Adipocyte (in vitro differentiated cells): Measurements from ENCODE around the gene FRMD4A.

Source experiments
- DNase-seq: peaks from one replicate; pipeline ENCODE4 v3.0.0-alpha.2; 2015; ENCODE audit warnings: low read depth
- H3K27me3 ChIP-seq: replicated peaks from 2 replicates; pipeline ENCODE4 v1.7.0; 2013; ENCODE audit warnings: mild to moderate bottlenecking, low read length, moderate library complexity; ENCODE audit not compliant: control insufficient read depth, insufficient read depth
- H3K36me3 ChIP-seq: 2 replicates; pipeline ENCODE4 v1.7.0; 2013; ENCODE audit warnings: low read length, mild to moderate bottlenecking, moderate library complexity; ENCODE audit not compliant: control insufficient read depth, insufficient read depth, severe bottlenecking
- H3K4me1 ChIP-seq: 2 replicates; pipeline ENCODE4 v1.7.0; 2013; ENCODE audit warnings: mild to moderate bottlenecking, low read length, moderate library complexity; ENCODE audit not compliant: control insufficient read depth, insufficient read depth
- H3K4me3 ChIP-seq: 2 replicates; pipeline ENCODE4 v1.7.0; 2013; ENCODE audit warnings: mild to moderate bottlenecking, low read length, moderate library complexity
- H3K9ac ChIP-seq: 2 replicates; pipeline ENCODE4 v1.7.0; 2013; ENCODE audit warnings: mild to moderate bottlenecking, low read length, moderate library complexity
- H3K9me3 ChIP-seq: 2 replicates; pipeline ENCODE4 v1.7.0; 2013; ENCODE audit warnings: mild to moderate bottlenecking, low read length, moderate library complexity; ENCODE audit not compliant: control insufficient read depth

FRMD4A gene

DNA sequence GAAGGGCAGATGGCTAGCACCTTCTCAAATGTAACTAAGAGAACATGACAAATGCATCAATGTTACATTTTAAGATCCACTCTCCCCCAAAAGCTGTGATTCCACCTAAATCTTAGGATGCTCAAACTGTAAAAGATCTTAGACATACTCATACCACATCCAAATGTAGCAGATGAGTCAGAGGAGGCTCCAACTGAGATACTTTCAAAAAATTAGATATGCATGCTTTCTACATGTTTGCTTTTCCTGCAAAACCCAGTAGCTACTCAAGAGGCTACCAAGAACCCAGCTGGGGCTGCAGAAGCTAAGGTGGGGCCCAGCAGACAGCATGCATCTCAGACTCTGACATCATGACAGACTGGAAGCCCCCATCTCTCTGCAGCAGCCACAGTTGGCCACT is 31.4 kb upstream of the FRMD4A start:
- peaks cover 52% of the 10 kb centered on the region for H3K27me3 ChIP-seq
- no peak overlapping the region for H3K9ac ChIP-seq
- H3K4me3 ChIP-seq: no peak overlapping the region
- DNase-seq: peak; percentile 19
- no peaks in the 10 kb centered on the region for H3K4me1 ChIP-seq
- H3K9me3 ChIP-seq: no peaks in the 10 kb centered on the region
- H3K36me3 ChIP-seq: no peaks in the 10 kb centered on the region

DNA sequence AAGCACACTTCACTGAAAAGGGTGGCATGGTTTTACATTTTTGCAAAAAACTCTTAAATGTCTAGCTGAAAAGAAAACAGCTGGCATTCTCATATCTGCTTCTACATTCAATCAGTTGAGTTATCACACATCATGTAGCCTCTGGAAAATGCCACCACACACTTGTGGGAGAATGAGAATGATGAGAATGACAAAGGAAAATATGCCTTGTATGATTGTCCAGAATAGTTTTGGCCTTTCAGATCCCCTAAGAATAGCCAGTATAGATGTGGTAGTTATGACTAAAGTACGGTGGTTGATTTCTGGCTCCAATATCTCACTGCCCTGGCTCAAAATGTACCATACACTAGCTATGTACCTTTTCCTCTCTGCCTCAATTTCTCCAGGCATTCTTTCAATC is 30.2 kb upstream of the FRMD4A start:
- Histone ChIP-seq H3K9ac (no peak overlapping the region), H3K4me1 (no peaks in the 10 kb centered on the region), H3K36me3 (no peaks in the 10 kb centered on the region), H3K9me3 (no peaks in the 10 kb centered on the region), H3K4me3 (no peak overlapping the region), H3K27me3 (peaks cover 55% of the 10 kb centered on the region)
- DNase-seq: no peak

DNA sequence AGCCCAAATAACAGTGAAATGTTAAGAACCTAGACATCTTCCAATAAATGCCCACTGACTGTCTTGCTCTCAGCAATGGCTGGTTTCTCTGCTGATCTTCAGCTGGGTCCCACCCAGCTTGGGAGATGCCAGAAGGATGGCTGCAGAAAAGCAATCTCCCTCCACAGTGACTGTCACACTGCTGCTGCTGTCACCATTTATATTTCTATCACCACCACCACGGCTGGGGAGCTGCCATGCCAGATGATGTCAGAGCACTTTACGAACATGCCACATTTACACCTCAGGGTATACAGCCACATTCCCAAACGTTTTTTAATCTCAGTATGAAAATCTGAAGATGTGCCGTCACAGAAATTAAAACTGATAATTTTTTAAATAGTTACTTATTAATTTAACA is 29.8 kb upstream of the FRMD4A start:
- Histone ChIP-seq H3K36me3 (no peaks in the 10 kb centered on the region), H3K4me3 (no peak overlapping the region), H3K4me1 (no peaks in the 10 kb centered on the region), H3K9me3 (no peaks in the 10 kb centered on the region), H3K9ac (no peak overlapping the region), H3K27me3 (peaks cover 60% of the 10 kb centered on the region)
- DNase-seq: no peak

DNA sequence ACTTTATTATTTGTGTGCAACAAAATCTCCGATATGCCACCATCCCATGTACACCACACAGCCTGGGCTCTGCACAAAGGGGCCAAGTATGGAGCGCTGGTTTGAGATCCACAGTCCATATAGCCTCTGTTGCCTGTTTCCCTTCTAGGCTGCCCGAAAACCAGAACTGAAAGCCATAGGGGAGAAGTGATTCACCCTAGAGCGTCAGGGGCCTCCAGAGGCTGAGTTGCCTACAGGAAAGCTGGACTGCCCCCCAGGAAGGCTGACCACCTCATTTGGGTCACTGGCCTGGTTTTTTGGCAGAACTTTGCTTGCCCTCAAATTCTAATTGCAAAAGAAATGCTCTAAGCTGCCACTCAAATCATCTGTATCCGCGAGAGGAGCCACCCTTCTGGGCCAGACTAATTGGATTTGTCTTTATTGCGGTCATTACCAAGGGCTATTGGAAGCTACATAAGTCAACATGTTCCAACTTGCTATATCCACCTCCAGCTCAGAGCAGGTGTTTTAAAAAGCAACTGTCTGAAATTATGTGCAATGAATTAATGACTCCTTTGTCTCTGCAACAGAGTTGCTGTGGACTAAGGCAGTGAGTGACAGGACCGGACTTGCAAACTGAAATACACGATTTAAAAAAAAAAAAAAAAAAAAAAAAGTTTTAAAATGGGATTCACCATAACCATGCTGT is 28.3 kb upstream of the FRMD4A start:
- H3K27me3 ChIP-seq: peaks cover 65% of the 10 kb centered on the region
- H3K36me3 ChIP-seq: no peaks in the 10 kb centered on the region
- H3K4me3 ChIP-seq: no peak overlapping the region
- H3K9me3 ChIP-seq: no peaks in the 10 kb centered on the region
- no peak for DNase-seq
- no peaks in the 10 kb centered on the region for H3K4me1 ChIP-seq
- H3K9ac ChIP-seq: no peak overlapping the region

DNA sequence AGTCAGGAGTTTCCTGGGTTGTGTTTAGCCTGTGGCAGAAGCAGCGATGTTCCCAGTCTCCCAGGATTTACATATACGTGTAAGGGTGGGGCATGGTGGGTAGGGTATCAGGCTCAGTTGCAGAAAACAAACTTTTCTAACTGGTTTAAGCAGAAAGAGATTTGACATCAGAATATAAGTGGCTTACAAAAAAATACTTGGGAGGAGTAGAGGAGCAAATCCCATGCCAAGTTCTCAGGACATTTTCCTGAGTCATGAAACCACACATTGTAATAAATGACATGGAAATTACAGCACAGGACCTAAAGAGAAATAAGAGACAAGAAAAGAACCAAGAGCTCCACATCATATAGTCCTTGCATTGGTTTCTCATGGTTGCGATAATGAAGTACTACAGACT is 26.2 kb upstream of the FRMD4A start:
- no peak overlapping the region for H3K4me3 ChIP-seq
- H3K4me1 ChIP-seq: no peaks in the 10 kb centered on the region
- peaks cover 58% of the 10 kb centered on the region for H3K27me3 ChIP-seq
- no peak for DNase-seq
- H3K9me3 ChIP-seq: no peaks in the 10 kb centered on the region
- no peaks in the 10 kb centered on the region for H3K36me3 ChIP-seq
- no peak overlapping the region for H3K9ac ChIP-seq

DNA sequence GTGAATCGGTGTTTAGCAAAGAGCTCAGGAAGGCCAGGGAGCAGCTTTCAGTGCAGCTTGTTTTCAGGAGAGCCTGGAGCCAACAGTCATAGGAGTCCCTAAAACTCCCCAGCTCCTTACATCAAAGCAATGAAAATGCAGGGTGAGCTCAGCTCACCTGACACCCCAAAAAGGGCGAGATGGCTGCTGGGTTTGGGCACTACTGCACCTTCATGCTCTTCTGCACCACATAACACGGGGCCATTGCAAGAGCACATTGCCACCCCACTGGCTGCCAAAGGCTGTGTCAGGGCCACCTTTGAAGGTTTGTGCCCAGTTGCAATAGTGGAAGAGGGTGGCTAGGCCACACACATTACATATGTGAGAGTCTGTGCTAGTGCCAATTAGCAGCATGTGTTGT is 25.0 kb upstream of the FRMD4A start:
- no peak for DNase-seq

DNA sequence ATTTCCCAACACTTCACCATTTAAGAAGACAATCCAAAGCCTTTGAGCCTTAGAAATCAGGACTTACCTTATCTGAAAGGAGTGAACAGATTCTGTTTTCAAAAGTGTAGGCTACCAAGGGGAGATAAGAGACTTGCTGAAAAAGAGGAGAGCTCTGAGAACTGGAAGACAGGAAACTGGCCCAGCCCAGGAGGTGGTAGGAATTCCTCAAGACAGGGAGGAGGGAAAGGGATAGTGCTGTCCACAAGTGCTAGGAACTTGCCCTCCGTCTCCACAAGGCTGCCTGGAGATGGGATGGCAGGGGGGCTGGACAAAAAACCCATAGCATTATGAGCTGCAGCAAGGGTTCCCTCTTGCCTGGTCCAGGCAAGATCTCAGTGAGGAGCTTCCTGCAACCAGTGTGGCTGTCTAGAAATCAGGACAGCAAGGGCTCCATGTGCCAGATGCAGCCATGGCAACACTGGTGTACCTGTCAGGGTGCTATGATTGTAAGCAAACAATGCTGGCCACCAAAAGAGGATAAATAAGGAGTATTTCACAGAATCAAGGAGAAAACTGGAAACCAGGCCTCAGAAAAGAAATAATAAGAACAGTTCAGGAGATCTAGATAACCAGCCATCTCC is 22.7 kb upstream of the FRMD4A start:
- no peaks in the 10 kb centered on the region for H3K9me3 ChIP-seq
- no peak overlapping the region for H3K9ac ChIP-seq
- H3K4me1 ChIP-seq: no peaks in the 10 kb centered on the region
- no peak overlapping the region for H3K4me3 ChIP-seq
- H3K27me3 ChIP-seq: peaks cover 48% of the 10 kb centered on the region
- DNase-seq: no peak
- H3K36me3 ChIP-seq: no peaks in the 10 kb centered on the region

More for the DNA sequence above, 25.0 kb upstream of the FRMD4A start:
- Histone ChIP-seq H3K27me3 (peaks cover 48% of the 10 kb centered on the region), H3K9ac (no peak overlapping the region), H3K4me1 (no peaks in the 10 kb centered on the region), H3K4me3 (no peak overlapping the region), H3K9me3 (no peaks in the 10 kb centered on the region), H3K36me3 (no peaks in the 10 kb centered on the region)

DNA sequence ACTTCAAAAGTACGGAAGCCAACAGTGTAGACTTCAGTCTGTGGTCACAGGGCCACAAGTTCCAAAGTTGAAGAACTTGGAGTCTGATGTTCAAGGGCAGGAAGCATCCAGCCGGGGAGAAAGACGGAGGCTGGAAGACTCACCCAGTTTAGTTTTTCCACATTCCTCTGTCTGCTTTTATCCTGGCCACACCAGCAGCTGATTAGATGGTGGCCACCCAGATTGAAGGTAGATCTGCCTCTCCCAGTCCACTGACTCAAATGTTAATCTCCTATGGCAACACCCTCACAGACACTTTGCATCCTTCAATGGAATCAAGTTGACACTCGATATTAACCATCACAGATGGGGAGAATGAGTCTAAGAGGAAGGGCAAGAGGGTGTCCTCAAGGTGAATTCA is 19.3 kb upstream of the FRMD4A start:
- no peak overlapping the region for H3K4me3 ChIP-seq
- no peaks in the 10 kb centered on the region for H3K4me1 ChIP-seq
- H3K9me3 ChIP-seq: no peaks in the 10 kb centered on the region
- peaks cover 33% of the 10 kb centered on the region for H3K27me3 ChIP-seq
- no peak overlapping the region for H3K9ac ChIP-seq
- DNase-seq: no peak
- H3K36me3 ChIP-seq: no peaks in the 10 kb centered on the region

DNA sequence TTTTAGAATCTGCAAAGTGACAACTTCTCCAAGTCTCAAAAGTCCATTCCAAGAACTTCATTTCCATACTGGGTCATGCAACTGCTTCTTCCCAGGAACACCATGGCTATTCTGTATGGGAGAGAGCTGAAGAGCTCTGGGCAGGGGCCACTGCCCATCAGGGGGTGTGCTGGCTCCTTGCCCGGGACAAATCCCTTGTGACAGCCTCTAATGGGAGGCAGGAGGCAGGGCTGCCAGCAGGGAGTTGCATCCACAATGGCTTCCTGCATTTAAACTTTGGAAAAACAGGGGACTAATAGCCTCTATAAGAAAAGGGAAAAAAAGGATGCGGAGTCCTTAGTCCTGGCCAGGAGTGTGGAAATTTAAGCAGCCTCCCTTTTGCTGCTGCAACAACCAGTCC is 18.4 kb upstream of the FRMD4A start:
- no peaks in the 10 kb centered on the region for H3K9me3 ChIP-seq
- no peaks in the 10 kb centered on the region for H3K4me1 ChIP-seq
- no peak for DNase-seq
- no peaks in the 10 kb centered on the region for H3K36me3 ChIP-seq
- no peak overlapping the region for H3K4me3 ChIP-seq
- H3K9ac ChIP-seq: no peak overlapping the region
- peaks cover 30% of the 10 kb centered on the region for H3K27me3 ChIP-seq

DNA sequence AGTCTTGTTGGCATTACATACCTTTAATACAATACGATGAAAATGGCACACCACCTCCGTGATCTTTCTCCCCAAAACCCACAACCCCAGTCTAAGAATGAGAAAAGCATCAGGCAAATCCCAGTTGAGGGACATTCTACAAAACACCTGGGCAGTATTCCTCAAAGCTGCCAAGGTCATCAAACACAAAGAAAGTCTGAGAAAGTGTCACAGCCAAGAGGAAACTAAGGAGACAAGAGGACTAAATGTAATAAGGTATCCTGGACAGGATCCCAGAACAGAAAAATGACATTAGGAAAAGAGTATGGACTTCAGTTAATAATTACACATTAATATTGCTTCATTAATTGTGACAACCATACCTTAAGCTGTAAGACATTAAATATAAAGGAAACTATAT is 14.5 kb upstream of the FRMD4A start:
- Histone ChIP-seq H3K4me1 (no peaks in the 10 kb centered on the region), H3K4me3 (no peak overlapping the region), H3K9me3 (no peaks in the 10 kb centered on the region), H3K36me3 (no peaks in the 10 kb centered on the region), H3K9ac (no peak overlapping the region), H3K27me3 (peaks cover 29% of the 10 kb centered on the region)
- DNase-seq: no peak

DNA sequence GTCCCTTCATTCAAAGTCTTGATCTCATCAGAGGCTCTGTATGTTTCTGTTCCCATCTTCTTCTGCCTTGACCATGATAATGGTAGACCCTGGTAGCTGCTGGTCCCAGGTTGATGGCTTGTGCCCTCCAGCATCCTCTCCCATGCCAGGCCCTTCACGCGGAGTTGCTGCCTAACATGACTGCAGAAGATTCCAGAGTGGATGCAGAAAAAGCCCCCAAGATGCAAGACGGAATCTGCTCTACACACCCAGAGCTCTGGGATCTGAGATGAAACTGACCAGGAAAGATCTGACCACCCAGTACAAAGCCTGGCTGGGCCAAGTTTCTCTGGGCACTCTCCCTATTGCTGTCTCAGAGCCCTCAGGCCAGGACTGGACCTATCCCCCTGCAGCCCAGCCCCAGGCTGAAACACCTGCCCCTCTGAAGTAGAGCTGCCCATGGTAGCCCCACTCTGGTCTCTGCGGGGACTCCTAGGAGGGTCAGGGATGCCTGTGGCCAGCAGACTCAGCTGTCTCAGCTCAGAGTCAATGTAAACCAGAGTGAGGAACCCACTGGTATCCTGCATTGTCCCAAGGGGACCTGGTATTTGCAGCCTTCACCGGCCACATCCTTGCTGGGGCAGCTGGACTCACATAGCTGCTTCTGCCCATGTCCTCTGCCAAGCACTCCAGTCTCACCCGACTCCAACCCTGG is 9.5 kb upstream of the FRMD4A start:
- peaks cover 10% of the 10 kb centered on the region for H3K27me3 ChIP-seq
- H3K4me3 ChIP-seq: no peak overlapping the region
- H3K36me3 ChIP-seq: no peaks in the 10 kb centered on the region
- no peak overlapping the region for H3K9ac ChIP-seq
- H3K4me1 ChIP-seq: no peaks in the 10 kb centered on the region
- no peak for DNase-seq
- no peaks in the 10 kb centered on the region for H3K9me3 ChIP-seq
